8988T (cell line): ENCODE results near the gene ARHGAP12.

Source experiments
- DNase-seq: peaks from one replicate; pipeline ENCODE4 v3.0.0; 2011

Gene ARHGAP12

GRCh38 chr10:31759799-31760626, 168.6 kb downstream of the ARHGAP12 start:
- peak; percentile 91 for DNase-seq

GRCh38 chr10:31759124-31759798, 169.4 kb downstream of the ARHGAP12 start:
- DNase-seq, result peak; percentile 36

DNA sequence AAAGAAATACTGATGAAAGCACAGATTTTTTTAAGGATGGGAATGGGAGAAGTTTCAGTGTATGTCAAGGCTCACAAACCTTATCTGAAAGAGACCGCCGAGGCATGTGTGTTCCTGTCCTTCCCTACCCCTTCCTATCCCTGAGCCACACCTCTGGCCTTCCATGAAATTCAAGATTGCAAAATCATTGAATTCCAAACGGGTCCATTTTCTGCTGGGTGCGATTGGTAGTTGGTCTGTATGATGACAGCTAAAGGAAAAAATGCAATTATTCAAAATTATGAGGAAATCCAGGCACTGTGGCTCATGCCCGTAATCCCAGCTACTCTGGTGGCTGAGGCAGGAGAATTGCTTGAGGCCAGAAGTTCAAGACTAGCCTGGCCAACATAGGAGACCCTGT, 170.1 kb downstream of the ARHGAP12 start:
- DNase-seq, result no peak

DNA sequence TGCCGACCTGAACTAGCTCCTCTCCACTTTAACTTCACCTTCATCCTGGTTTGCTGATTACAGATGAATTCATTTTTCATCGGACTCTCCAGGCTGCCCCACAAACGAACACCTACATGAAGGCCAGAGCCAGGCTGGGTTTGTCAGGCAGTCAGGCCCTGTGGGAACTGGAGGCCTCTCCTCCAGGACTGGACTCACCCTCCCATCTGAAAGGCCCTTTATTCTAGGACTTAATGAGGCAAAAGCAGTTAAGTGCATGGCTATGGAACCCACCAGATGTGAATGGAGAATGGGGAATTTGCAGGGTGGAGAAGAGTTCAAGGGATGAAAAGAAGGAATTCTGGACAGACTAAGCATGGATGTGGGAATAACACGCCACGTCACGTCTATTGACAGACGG, 170.8 kb downstream of the ARHGAP12 start:
- no peak for DNase-seq

- DNase-seq, result no peak
Measured at GRCh38 chr10:31757386-31757791, 171.2 kb downstream of the ARHGAP12 start.

DNA sequence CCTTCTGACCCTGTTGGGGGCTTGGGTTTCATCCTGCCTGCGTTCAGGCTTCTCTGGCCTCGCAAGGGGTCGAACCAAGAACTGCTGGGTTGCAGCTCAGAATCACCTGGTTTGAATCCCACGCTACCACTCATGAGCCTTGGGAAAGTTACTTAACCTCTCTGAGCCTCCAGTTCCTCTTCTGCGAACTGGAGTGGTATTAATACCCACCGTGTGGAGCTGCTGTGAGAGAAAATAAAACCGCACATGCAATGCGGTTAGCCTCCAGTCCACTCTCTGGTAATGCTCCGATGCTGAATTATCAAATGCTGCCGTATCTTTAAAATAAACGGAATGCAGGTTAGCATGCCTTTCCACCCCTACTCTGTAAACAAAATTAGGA, 171.9 kb downstream of the ARHGAP12 start:
- no peak for DNase-seq

DNA sequence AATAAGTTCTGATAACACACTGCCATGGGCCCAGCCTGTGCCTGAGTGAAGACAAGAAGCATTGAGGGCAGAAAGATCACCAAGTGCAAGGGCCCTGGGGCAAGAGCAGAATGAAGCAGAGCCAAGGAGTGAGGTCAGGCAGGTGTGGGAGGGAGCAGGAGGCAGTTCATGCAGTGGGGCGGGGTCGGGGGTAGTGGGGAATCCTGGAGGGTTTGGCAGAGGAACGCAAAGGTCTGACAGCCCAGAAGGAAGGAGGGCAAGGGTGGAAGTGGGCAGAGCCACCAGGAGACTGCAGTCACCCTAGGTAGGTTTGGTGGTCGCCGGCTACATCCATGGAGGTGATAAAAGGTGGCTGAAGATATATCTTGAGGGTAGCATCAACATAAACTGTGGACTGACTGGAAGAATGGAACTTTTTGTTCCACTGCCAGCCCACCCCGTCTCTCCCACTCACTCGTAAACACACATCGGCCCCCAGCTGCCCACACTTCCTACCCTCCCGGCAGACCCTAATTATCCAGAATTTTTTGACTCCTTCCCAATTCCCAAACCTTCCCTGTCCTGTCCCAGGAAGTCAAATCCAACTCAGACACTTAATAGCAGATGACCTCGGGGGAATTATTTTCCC, 172.4 kb downstream of the ARHGAP12 start:
- no peak for DNase-seq
